ENCODE results near the gene RRP9.
A peak's percentile ranks its signal among the peaks of the same experiment; 100 is the strongest.
"Not testable (repeated sequence)": the region's sequence is repeated elsewhere in the genome, so short reads cannot be mapped to it uniquely, and the experiment has no call there.

RRP9 gene

GRCh38 chr3:51941798-51942602, at the start of gene RRP9, which contains the start of gene PARP3:
Gene RRP9 (minus strand): TSS chr3:51941904. CDS start chr3:51941867, 37 bp downstream.
Gene PARP3 (plus strand): TSS chr3:51942363. CDS start chr3:51943356, 993 bp downstream.
- peak; percentile 100 for DNase-seq (ENCODE audit: low spot score)

GRCh38 chr3:51990501-51990971, 48.8 kb upstream of the RRP9 start:
- DNase-seq (ENCODE audit: low spot score) = not testable (repeated sequence)

- no peak for DNase-seq (ENCODE audit: low spot score)
Measured at GRCh38 chr3:51988286-51989146, 46.8 kb upstream of the RRP9 start.

GRCh38 chr3:51987568-51987967, 45.9 kb upstream of the RRP9 start:
- DNase-seq (ENCODE audit: low spot score) = no peak

- no peak for DNase-seq (ENCODE audit: low spot score)
Measured at GRCh38 chr3:51986010-51986947, 44.6 kb upstream of the RRP9 start.

- DNase-seq (ENCODE audit: low spot score) = no peak
Measured at GRCh38 chr3:51985063-51985462, 43.4 kb upstream of the RRP9 start.

- no peak for DNase-seq (ENCODE audit: low spot score)
Measured at GRCh38 chr3:51984269-51984647, 42.6 kb upstream of the RRP9 start.

- no peak for DNase-seq (ENCODE audit: low spot score)
Measured at GRCh38 chr3:51983578-51984268, 42.0 kb upstream of the RRP9 start.

- DNase-seq (ENCODE audit: low spot score) = peak; percentile 68
Measured at GRCh38 chr3:51982838-51983577, 41.3 kb upstream of the RRP9 start, which contains the start of gene ACY1. Gene ACY1 (plus strand): TSS chr3:51983535. CDS start chr3:51984065, 530 bp downstream.

GRCh38 chr3:51982352-51982837, 40.7 kb upstream of the RRP9 start:
- peak; percentile 42 for DNase-seq (ENCODE audit: low spot score)

- no peak for DNase-seq (ENCODE audit: low spot score)
Measured at GRCh38 chr3:51980253-51980652, 38.5 kb upstream of the RRP9 start.

GRCh38 chr3:51978143-51978502, 36.4 kb upstream of the RRP9 start:
- DNase-seq (ENCODE audit: low spot score) = no peak

- no peak for DNase-seq (ENCODE audit: low spot score)
Measured at GRCh38 chr3:51977446-51978142, 35.9 kb upstream of the RRP9 start.

- no peak for DNase-seq (ENCODE audit: low spot score)
Measured at GRCh38 chr3:51975852-51976549, 34.3 kb upstream of the RRP9 start.

- DNase-seq (ENCODE audit: low spot score) = peak; percentile 70
Measured at GRCh38 chr3:51974963-51975851, 33.5 kb upstream of the RRP9 start, which contains the start of gene ABHD14A. Gene ABHD14A (plus strand): TSS chr3:51975064. CDS start chr3:51975136, 72 bp downstream.

GRCh38 chr3:51974277-51974962, 32.7 kb upstream of the RRP9 start:
- DNase-seq (ENCODE audit: low spot score) = no peak

- no peak for DNase-seq (ENCODE audit: low spot score)
Measured at GRCh38 chr3:51971350-51971749, 29.6 kb upstream of the RRP9 start.

Measured in activated CD4-positive, alpha-beta T cell treated with anti-CD3 and anti-CD28 coated beads, Interleukin-2, Interleukin-4, amounts not matched to agents 100 ng/mL and 50 ng/mL, durations not matched to agents 16 hours and 8 hours (primary cell).